Stimulated activated CD8-positive, alpha-beta memory T cell treated with anti-CD3 and anti-CD28 coated beads, Interleukin-12 subunit alpha, Interleukin-12 subunit beta, amount 100 ng/mL, for 1 hour (primary cell): Measurements from ENCODE around the gene GUSB.

Source experiments
- DNase-seq: peaks from one replicate; pipeline ENCODE4 v3.0.0-alpha.2; 2020; ENCODE audit warnings: low read depth

GUSB gene

DNA sequence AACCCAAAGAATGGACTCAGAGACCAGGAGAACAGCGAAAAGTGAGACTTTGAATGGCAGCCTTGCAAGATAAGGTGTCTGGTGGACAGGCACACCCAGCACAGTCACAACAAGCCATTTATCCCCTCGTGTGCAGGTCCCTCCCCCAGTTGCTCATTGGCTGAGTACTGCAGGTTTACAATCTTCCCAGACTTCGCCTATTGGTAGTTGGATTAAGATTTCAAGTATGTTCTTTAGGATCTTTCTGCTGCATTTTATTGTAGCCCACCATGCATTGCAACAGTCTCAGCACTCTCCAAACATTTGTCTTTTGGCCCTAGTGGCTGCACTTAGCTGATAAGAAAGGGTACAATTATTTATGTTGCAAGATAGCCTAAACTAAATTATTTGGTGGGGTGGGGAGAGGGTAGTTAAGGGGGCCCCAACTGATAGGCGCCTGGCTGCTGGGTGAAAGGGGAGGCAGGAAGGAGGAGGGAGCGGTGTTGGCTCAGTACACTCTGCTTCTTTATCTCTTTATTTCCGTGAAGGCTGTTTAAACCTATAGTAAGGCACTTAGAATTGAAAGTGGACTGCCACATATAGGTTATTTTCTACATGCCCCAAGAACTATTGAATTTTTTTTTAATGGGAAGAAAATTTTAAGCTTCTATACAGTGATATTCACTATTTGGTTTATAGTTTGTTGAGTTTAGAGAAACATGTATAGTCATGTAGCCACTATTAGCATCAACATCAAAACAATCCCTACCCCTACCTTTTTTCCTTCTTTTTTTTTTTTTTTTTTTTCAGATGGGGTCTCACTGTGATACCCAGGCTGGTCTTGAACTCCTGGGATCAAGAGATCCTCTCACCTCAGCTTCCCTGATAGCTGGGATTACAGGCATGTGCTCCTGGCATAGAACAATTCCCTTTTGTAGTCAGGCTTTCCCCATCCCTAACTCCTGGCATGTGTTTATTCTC lies 54.2 kb downstream of the GUSB start:
- no peak for DNase-seq

DNA sequence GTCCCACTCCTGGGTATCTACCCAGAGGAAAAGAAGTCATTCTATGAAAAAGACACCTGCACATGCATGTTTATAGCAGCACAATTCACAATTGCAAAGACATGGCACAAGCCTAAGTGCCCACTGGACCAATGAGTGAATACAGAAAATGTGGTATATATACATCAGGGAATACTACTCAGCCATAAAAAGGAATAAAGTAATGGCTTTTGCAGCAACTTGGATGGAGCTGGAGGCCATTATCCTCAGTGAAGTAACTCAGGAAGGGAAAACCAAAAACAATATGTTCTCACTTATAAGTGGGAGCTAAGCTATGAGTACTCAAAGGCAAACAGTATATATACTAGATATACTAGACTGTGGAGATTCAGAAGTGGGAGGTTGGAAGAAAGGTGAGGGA lies 55.4 kb downstream of the GUSB start:
- DNase-seq = no peak

DNA sequence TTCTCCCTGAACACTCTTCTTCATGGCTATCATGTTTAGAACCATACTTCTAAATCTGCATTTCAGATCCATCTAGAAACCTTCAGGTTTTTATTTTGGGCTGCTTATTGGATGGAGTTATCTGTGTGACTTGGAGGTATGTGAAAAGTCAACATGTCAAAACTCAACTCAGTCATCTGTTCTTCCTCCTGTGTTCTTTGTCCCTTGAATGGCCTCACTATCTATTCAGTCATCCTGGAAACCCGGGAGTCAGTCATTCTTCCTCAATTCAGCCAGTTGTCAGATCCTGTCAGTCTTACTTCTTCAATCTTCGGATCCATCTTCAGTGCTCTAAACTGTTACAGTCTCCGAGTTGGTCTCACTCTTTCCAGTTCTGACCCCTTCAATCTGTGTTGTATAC lies 57.0 kb downstream of the GUSB start:
- no peak for DNase-seq

DNA sequence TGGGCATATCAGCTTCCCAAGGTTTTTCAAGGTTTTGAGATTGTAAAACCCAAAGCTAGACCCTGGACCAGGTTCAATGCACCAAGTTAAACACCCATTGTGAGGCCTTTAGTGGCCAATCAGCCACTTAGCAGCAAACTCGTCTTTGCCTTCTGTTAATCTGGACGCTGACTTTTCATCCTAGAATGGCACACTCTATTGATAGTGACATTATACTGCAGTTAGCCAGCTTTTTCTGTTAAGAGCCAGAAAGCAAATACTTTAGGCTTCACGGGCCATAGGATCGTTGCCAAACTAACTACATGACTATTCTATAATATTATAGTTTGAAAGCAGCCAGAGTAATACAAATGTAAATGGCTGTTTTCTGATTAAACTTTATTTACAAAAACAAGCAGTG lies 57.8 kb downstream of the GUSB start:
- no peak for DNase-seq

DNA sequence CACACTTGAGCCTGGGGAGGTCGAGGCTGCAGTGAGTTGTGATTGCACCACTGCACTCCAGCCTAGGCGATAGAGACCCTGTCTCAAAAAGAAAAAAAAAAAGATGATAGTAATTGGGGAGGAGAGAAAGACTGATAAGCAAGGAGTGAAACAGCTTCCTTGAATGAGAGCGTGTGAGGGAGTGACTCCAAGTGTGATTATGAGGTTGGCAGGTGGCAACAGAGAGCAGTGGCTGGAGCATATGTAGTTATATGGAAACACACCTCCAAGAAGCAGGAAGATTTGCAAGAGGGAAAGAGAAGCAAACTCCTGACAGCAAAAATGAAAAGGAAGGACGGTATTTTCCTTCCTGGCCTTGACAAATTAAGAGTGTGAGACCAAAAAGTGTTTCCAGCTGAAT lies 58.7 kb downstream of the GUSB start:
- no peak for DNase-seq

DNA sequence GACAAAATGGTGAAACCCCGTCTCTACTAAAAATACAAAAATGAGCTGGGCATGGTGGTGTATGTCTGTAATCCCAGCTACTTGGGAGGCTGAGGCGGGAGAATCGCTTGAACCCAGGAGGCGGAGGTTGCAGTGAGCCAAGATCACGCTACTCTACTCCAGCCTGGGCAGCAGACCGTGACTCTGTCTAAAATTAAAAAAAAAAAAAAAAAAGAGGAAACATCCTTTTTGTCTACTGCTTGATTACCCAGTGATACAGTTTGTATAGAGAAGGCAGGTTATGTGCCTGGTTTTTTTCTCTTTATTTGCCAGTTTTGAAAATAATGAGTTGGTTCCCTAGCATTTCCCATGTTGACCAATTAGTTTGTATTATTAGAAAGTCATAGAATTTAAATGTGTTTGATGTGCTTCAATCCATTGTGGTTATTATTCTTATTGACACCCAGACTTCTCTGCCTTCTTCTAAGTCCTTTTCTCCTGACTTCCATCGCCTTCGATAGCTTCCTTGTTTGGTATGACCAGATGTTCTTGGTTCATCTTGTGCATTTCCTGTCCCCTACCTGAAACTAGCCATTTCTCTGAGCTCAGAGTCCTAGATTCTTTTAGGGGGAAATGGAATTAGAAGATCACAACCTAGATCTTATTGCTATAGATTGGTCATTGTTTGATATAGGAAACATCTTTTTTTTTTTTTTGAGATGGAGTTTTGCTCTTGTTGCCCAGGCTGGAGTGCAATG lies 65.9 kb downstream of the GUSB start:
- no peak for DNase-seq

DNA sequence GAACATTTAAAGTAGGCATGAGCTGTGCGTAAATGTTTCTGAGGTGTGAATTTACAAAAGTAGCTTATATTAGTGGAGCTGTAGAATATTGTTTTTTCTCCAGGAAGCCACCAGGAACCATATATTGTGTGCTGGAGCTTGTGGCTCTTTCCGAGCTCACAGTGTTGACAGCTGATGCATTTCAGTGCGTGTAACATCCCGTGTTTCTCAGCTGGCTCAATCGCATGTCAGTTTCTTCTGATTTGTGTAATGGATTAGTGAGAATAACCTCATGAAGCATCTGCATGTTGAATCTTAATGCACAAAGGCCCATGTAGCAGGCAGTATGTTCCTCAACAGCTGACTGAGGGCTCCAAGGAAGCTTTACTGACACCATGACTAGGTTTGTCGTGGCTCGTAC lies 69.8 kb downstream of the GUSB start:
- DNase-seq = no peak
